HFF-Myc (cell line): Measurements from ENCODE around the gene SYTL3.
"Not testable (repeated sequence)": the region's sequence is repeated elsewhere in the genome, so short reads cannot be mapped to it uniquely, and the experiment has no call there.

Experiments used
- DNase-seq: peaks from one replicate; pipeline ENCODE4 v3.0.0-alpha.2; 2011; ENCODE audit warnings: low read depth; ENCODE audit errors: extremely low read depth
- H3K4me3 ChIP-seq: replicated peaks from 2 replicates; pipeline ENCODE4 v1.5.1; 2011; ENCODE audit warnings: low read depth, mild to moderate bottlenecking, control low read depth, low read length
- CTCF ChIP-seq: IDR thresholded peaks from 2 replicates; pipeline ENCODE4 v1.5.1; 2012; ENCODE audit warnings: mild to moderate bottlenecking, low read depth, low read length, control low read depth; ENCODE audit errors: missing control alignments

The SYTL3 gene

GRCh38 chr6:158694913-158695312 lies 45.1 kb downstream of the SYTL3 start:
- no peak for TF ChIP-seq CTCF
- DNase-seq = no peak

GRCh38 chr6:158697811-158698210 lies 48.0 kb downstream of the SYTL3 start:
- no peak for DNase-seq
- TF ChIP-seq CTCF = no peak
- no peak overlapping the region for H3K4me3 ChIP-seq

More at GRCh38 chr6:158694913-158695312, 45.1 kb downstream of the SYTL3 start:
- H3K4me3 ChIP-seq = no peak overlapping the region

DNA sequence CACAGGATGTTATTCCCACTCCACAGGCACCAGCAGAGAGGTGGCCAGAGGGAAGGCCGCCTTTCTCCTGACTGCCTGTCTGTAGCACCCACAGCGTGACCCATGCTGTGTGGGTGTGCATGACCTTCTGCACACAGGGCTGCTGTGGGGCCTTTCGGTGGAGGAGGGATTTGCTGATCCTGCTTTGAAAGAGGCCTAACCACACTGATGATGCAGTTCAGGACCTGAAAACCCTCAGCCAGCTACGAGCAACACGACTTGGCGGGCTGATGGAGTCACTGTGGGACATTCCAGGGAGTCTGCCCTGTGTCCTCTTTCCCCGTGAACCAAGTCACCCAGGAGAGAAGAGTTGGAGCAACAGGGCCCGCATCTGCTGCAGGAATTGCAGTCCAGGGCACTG lies 49.1 kb downstream of the SYTL3 start:
- no peak for TF ChIP-seq CTCF
- no peak overlapping the region for H3K4me3 ChIP-seq
- no peak for DNase-seq

DNA sequence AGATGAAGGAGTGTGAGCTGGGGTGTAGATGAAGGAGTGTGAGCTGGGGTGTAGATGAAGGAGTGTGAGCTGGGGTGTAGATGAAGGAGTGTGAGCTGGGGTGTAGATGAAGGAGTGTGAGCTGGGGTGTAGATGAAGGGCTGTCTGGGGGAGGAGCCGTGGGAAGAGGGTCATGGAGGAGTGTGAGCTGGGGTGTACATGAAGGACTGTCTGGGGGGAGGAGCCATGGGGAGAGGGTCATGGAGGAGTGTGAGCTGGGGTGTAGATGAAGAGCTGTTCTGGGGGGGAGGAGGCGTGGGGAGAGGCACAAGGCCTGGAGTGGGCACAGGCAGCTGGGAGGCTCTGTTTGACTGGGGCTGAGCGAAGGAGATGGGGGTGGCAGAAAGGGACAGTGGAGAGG lies 51.4 kb downstream of the SYTL3 start:
- DNase-seq, H3K4me3 ChIP-seq: not testable (repeated sequence)

GRCh38 chr6:158703111-158703836 lies 53.4 kb downstream of the SYTL3 start:
- no peak for DNase-seq
- TF ChIP-seq CTCF = no peak

DNA sequence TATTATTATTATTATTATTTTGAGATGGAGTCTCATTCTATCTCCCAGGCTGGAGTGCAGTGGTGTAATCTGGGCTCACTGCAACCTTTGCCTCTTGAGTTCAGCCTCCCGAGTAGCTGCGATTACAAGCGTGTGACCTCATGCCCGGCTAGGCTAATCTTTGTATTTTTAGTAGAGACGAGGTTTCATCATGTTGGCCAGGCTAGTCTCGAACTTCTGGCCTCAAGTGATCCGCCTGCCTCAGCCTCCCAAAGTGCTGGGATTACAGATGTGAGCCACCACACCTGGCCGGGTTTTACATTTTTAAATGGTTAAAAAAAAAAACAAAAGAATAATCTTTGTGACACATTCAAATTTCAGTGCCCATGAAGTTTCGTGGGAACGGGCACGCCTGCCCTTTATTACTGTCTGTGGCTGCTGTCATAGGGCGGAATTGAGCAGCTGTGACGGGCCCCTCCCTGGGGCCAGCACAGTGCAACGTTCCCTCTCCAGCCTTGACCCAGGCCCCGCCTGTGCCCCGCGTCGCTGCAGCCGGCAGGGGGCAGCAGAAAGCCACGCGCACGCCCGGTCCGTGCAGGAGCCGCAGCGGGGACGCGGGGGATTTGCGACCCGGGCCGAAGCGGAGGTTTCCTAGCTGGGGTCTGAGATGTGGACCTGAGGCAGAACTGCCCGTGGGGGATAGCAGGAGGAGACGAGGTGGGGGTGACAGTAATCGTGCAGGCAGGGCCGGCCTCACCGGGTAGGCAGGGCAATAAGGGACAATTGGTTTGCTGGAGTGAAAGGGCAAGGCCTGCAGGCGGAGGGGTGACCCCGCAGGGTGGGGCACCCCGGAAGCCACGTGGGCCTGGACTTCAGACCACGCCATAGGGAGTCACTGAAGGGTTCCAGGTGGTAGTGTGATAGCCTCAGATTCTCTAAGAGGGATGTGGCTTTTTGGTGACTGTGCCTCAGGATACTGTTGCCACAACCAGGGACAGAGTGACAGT lies 54.3 kb downstream of the SYTL3 start:
- DNase-seq = no peak
- peak; percentile 98 for TF ChIP-seq CTCF
- H3K4me3 ChIP-seq = peak overlapping the region; percentile 28; the same call in 1 of the 2 replicates

More at GRCh38 chr6:158703111-158703836, 53.4 kb downstream of the SYTL3 start:
- no peak overlapping the region for H3K4me3 ChIP-seq
